Endothelial cell of umbilical vein (primary cell): Measurements from ENCODE around the gene CABP2.

Source experiments
- EZH2 ChIP-seq: IDR thresholded peaks from 2 replicates; pipeline ENCODE4 v1.6.1; 2012; ENCODE audit warnings: borderline replicate concordance, low read depth, mild to moderate bottlenecking, moderate library complexity, low read length, inconsistent platforms; ENCODE audit not compliant: severe bottlenecking
- FOS ChIP-seq: IDR thresholded peaks from 2 replicates; pipeline ENCODE4 v1.6.1; 2011; ENCODE audit warnings: mild to moderate bottlenecking, low read length, moderate library complexity, borderline replicate concordance; ENCODE audit not compliant: insufficient read depth
- GATA2 ChIP-seq: IDR thresholded peaks from 2 replicates; pipeline ENCODE4 v1.7.0; 2011; ENCODE audit warnings: low read depth, mild to moderate bottlenecking, moderate library complexity, mixed read lengths, low read length; ENCODE audit not compliant: insufficient read length, insufficient read depth
- JUN ChIP-seq: IDR thresholded peaks from 2 replicates; pipeline ENCODE4 v1.6.1; 2011; ENCODE audit warnings: borderline replicate concordance, low read depth; ENCODE audit not compliant: insufficient read length, insufficient read depth
- MAX ChIP-seq: IDR thresholded peaks from 2 replicates; pipeline ENCODE4 v1.6.1; 2011; ENCODE audit not compliant: insufficient read depth, insufficient read length
- MYC ChIP-seq: IDR thresholded peaks from one replicate; pipeline ENCODE4 v1.6.1; 2011; ENCODE audit warnings: mild to moderate bottlenecking, low read depth, low read length
- POLR2A ChIP-seq: IDR thresholded peaks from 2 replicates; pipeline ENCODE4 v1.6.1; 2012; ENCODE audit warnings: low read depth, mild to moderate bottlenecking, control low read depth, low read length
- POLR2AphosphoS5 ChIP-seq: IDR thresholded peaks from 2 replicates; pipeline ENCODE4 v1.6.1; 2012; ENCODE audit warnings: low read depth, mild to moderate bottlenecking, control low read depth, low read length, moderate library complexity; ENCODE audit not compliant: insufficient read depth
- TF ChIP-seq, protein P1 (sequence below), 2 donors: IDR thresholded peaks; 1 replicate in 1 of 2; 2 replicates in 1 of 2; pipeline ENCODE4 v1.5.1; 2011; ENCODE audit warnings: low read length in 2 of 2, mild to moderate bottlenecking in 2 of 2, moderate library complexity in 2 of 2, control low read depth in 1 of 2, inconsistent platforms in 1 of 2, low read depth in 1 of 2; ENCODE audit not compliant: insufficient read depth in 1 of 2; ENCODE audit errors: extremely low read depth in 1 of 2

DNA sequence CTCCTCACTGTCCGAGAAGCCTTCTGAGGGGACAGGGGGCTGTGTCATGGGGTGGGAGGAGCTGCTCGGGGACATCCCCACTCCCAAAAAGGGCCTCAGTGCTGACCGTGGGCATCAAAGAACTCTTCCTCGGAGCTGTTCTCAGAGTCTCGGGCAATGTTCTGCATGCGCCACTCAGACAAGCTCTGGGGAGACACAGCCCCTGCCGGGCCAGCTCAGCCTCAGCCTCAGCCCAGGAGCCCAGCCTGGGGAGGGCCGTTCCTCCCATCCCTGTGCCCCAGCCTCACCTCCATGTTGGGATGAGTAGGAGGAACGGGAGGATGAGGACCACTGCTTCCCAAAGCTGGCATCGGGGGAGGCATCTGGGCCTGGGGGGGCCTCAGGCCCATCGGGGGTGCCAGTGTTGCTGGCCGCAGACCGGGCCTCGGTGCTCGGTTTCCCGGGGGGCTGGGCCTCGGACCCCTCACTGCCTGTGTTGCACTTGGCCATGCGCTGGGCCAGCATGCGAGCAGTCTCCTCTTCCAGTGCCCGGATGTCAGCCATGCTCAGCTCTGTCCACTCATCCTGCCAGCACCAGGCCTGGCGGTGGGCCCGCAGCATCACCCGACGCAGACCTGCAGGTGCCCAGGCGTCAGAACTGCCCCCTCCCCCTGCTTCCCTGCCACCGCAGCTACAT, 23.3 kb downstream of the CABP2 start:
- TF ChIP-seq, protein P1, sequence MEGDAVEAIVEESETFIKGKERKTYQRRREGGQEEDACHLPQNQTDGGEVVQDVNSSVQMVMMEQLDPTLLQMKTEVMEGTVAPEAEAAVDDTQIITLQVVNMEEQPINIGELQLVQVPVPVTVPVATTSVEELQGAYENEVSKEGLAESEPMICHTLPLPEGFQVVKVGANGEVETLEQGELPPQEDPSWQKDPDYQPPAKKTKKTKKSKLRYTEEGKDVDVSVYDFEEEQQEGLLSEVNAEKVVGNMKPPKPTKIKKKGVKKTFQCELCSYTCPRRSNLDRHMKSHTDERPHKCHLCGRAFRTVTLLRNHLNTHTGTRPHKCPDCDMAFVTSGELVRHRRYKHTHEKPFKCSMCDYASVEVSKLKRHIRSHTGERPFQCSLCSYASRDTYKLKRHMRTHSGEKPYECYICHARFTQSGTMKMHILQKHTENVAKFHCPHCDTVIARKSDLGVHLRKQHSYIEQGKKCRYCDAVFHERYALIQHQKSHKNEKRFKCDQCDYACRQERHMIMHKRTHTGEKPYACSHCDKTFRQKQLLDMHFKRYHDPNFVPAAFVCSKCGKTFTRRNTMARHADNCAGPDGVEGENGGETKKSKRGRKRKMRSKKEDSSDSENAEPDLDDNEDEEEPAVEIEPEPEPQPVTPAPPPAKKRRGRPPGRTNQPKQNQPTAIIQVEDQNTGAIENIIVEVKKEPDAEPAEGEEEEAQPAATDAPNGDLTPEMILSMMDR (IDR thresholded peaks at IDR 0.05; ENCODE audit: extremely low read depth in 1 of 2, insufficient read depth in 1 of 2, low read depth in 1 of 2, low read length in 2 of 2) = no peak
- TF ChIP-seq POLR2A (no peak), EZH2 (no peak), MAX (no peak), POLR2AphosphoS5 (no peak), MYC (no peak), JUN (no peak), FOS (no peak), GATA2 (no peak)
